ENCODE measurements around the gene TENM3.
"Not testable (repeated sequence)": the region's sequence is repeated elsewhere in the genome, so short reads cannot be mapped to it uniquely, and the experiment has no call there.

Gene TENM3

DNA sequence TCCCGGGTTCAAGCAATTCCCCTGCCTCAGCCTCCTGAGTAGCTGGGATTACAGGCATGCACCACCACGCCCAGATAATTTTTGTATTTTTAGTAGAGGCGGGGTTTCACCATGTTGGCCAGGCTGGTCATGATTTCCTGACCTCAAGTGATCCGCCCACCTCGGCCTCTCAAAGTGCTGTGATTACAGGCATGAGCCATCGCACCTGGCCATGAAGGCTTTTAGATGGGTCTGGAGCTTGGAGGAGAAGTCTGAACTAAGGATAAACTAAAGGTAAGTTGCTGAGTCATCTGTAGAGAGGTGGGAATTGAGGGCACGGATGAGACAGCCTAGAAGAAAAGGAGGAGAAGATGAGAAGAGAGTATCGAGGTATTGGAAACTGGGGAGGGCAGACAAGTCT, at the start of gene TENM3:
Gene TENM3 (plus strand): TSS at position 199 of the 400 bp plus-strand sequence. CDS start 80,619 bp downstream, outside the sequence.
- DNase-seq (ENCODE audit: low read depth in 2 of 2), result not testable (repeated sequence)

- no peak for DNase-seq (ENCODE audit: low read depth in 2 of 2)
Measured at GRCh38 chr4:182194091-182194824, 48.9 kb upstream of the TENM3 start.

- no peak for DNase-seq (ENCODE audit: low read depth in 2 of 2)
Measured at GRCh38 chr4:182197611-182198010, 45.6 kb upstream of the TENM3 start.

- DNase-seq (ENCODE audit: low read depth in 2 of 2), result no peak
Measured at GRCh38 chr4:182201871-182202270, 41.3 kb upstream of the TENM3 start.

- no peak for DNase-seq (ENCODE audit: low read depth in 2 of 2)
Measured at GRCh38 chr4:182202650-182203049, 40.6 kb upstream of the TENM3 start.

GRCh38 chr4:182203872-182204411, 39.3 kb upstream of the TENM3 start:
- DNase-seq (ENCODE audit: low read depth in 2 of 2), result no peak

DNA sequence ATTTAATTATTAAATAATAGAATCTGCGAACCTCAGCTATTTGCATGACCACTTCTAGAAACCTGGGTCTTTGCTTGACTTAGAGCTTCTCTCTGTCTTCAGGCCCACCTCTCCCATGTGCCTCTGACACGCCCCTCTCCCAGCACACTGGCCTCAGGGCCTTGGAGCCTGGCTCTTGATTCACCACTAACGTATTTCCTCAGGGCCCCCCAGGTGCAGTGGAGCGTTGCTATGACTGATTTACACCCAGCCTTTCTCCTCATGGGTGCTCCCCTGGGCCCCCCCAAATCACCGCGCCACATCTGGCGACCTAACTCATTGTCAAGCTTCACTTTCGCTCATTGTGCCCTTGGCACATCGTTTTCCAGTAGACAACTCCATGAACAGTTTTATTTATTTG, 37.9 kb upstream of the TENM3 start:
- no peak for DNase-seq (ENCODE audit: low read depth in 2 of 2)

GRCh38 chr4:182206266-182206665, 36.9 kb upstream of the TENM3 start:
- DNase-seq (ENCODE audit: low read depth in 2 of 2), result no peak

DNA sequence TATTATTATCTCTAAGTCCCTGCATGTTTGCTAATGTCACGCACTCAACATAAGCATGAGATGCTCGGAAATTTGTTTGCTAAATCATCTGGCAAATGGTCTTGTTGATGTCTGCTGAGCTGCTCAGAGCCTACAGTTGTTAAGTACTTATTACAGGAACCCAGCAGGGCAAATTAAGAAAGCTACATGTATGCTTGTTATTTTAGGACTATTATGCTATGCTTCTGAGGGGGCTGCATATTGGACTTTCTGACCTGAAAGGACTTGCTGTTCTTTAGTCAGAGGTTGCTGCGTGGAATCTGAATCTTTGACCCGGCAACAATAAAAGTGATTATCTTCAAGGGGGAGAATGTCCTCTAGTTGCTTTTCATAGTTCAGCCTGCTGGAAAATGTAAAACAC, 36.3 kb upstream of the TENM3 start:
- DNase-seq (ENCODE audit: low read depth in 2 of 2), result no peak

DNA sequence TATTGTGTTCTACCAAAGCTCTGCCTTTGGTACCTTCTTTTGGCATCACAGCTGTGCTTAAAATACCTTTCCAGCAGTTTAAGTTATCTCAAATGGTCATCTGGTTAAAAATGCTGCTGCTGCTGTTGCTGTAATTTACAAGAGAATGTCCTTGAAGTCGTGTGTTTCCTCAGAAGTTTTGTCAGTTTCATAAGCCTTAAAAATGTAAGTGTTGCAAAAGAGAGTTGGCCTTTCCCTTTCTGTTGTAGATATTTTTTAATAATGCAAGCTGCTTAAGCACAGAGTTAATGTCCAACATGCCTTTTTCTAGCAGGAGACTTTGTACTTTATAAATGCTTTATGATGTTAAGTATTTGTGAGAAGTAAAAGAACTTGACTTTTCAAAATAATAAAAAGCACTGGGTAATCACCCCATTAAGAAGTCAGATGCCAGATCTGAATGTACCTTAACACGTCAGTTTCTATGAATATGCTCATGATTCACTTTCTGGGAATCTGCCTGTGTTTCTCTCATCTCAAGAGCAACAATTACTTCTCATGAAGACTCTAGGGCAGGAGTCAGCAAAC, 35.3 kb upstream of the TENM3 start:
- no peak for DNase-seq (ENCODE audit: low read depth in 2 of 2)

DNA sequence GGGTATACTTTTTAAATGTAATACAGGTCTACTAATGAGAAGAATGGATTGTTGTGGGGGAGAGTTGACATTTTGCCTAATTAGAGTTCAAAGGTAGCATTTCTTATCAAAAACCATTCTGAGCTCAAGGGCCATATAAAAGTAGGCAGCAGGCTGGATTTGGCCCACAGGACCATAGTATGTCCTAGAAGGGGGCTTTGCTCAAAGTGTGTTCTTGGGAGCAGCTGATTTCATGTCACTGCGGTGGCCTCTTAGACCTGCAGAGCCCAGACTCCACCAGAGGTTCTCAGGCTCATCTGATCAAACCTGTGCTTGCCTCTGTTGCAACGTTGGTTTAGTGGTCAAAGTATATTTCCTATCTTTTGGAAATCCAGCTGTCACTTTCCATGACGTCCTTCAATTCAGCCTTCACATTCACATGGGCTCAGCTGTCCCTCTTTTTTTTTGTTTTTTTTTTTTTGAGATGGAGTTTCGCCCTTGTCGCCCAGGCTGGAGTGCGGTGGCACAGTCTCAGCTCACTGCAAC, 34.6 kb upstream of the TENM3 start:
- DNase-seq (ENCODE audit: low read depth in 2 of 2), result no peak

- no peak for DNase-seq (ENCODE audit: low read depth in 2 of 2)
Measured at GRCh38 chr4:182212211-182212761, 30.9 kb upstream of the TENM3 start.

DNA sequence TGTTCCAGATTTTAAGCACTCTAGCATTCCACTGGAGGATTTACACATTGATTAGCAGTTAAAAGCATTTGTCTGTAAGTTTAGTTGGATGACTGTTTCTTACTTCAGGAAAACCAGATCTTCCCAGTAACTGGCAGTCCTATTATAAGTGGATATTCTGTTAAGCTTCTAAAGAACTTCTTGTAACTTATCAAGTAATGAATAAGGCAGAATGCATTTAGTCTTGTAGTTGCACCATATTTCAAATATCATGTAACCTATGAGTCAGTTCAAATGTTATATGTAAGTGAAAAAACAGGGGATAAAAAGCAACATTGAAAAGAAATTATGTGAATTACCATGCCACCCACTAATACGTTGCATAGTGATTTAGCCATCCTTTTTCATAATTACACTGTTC, 30.2 kb upstream of the TENM3 start:
- DNase-seq (ENCODE audit: low read depth in 2 of 2), result no peak

DNA sequence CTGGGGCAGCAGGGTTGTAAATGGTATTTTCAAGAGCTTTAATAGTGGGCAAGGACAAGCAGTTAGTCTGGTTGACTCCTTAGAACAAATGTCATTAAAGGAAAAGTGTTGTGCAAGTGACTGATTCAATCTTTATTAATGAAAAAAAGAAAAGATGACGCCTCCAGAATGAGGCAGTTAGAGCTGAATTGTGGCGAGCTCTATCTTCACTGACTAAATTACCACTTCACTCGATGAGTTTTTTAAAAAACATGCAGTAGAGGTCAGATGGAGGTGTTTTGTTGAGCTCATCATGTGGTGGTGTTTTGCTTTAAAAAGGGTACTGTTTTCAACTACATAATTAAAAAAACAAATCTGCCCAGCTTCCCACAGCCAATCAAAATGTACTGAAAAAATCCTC, 28.1 kb upstream of the TENM3 start:
- no peak for DNase-seq (ENCODE audit: low read depth in 2 of 2)

DNA sequence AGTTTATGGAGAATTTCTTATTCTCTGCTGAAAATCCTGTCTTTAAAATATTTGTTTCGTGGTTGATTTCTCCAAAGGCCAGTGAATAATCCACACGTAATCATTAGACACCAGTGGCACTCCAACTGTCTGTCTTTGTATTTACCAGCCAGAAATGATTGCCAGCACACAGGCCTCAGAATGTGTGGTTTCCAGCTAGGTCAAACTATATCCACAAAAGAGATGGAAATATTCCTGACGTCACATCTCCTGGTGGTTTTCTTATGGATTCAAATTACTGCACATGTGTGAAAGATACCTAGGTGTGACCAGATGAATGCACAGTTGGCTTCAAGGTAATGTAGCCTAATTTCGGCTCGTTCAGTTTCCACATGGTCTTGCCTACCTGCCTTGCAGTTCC, 27.2 kb upstream of the TENM3 start:
- DNase-seq (ENCODE audit: low read depth in 2 of 2), result no peak

- DNase-seq (ENCODE audit: low read depth in 2 of 2), result no peak
Measured at GRCh38 chr4:182219411-182220056, 23.7 kb upstream of the TENM3 start.

- no peak for DNase-seq (ENCODE audit: low read depth in 2 of 2)
Measured at GRCh38 chr4:182221987-182222386, 21.2 kb upstream of the TENM3 start.

- no peak for DNase-seq (ENCODE audit: low read depth in 2 of 2)
Measured at GRCh38 chr4:182222766-182223165, 20.4 kb upstream of the TENM3 start.

DNA sequence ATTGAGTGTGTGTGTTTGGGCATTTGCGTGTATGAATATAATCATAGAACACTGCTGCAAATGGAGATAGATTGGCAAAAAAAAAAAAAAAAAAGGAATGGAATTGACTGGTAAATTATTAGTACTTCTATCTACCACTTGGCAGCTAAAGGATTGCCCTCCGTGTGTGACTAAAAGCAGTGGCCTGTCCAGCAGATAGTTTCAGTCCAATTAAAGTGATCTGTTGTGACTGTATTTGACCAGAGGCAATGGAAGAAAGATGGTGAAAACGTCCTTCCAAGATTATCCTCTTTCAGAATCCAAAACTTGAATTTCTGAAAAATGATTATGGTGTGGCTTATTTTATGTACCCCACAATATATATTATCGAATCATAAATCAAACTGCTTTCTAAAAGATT, 19.5 kb upstream of the TENM3 start:
- no peak for DNase-seq (ENCODE audit: low read depth in 2 of 2)

- no peak for DNase-seq (ENCODE audit: low read depth in 2 of 2)
Measured at GRCh38 chr4:182224192-182224850, 18.9 kb upstream of the TENM3 start.

- DNase-seq (ENCODE audit: low read depth in 2 of 2), result no peak
Measured at GRCh38 chr4:182225257-182225852, 17.8 kb upstream of the TENM3 start.

Data from stimulated activated CD8-positive, alpha-beta memory T cell treated with anti-CD3 and anti-CD28 coated beads, Interleukin-7, amount 100 ng/mL, for 1 hour (primary cell).